Neural cell (in vitro differentiated cells): ENCODE measurements around the gene EIF3K. TPM values are rescaled to one million over a fixed set of nuclear protein-coding genes. Genes with fewer than 3 reads are reported as not detected.
A peak's percentile ranks its signal among the peaks of the same experiment; 100 is the strongest.

Experiments used
- H2AFZ ChIP-seq: fragments of 200-600, 300-800 bp; sonication (generic), shearing (Covaris generic); 2 replicates; pipeline ENCODE4 v1.6.0; 2014; ENCODE audit warnings: low read depth, mild to moderate bottlenecking, antibody characterized with exemption, low read length, moderate library complexity
- H3F3A ChIP-seq: fragments of 200-600 bp; shearing (Covaris generic); 2 replicates; pipeline ENCODE4 v1.6.1; 2016; ENCODE audit warnings: mild to moderate bottlenecking, moderate library complexity, mixed read lengths, antibody characterized with exemption, low read length; ENCODE audit not compliant: insufficient read depth, poor library complexity, severe bottlenecking
- H3K27ac ChIP-seq: fragments of 200-600, 300-800 bp; sonication (generic), shearing (Covaris generic); 2 replicates; pipeline ENCODE4 v1.5.1; 2014; ENCODE audit warnings: mild to moderate bottlenecking, low read length, moderate library complexity
- H3K27me3 ChIP-seq: fragments of 300-800, 200-600 bp; sonication (generic), shearing (Covaris generic); 2 replicates; pipeline ENCODE4 v1.6.0; 2014; ENCODE audit warnings: mild to moderate bottlenecking, low read depth, low read length, moderate library complexity; ENCODE audit not compliant: insufficient read depth
- H3K36me3 ChIP-seq: fragments of 300-800, 200-600 bp; sonication (generic), shearing (Covaris generic); 2 replicates; pipeline ENCODE4 v1.5.1; 2014; ENCODE audit warnings: mild to moderate bottlenecking, antibody characterized with exemption, low read length, moderate library complexity; ENCODE audit not compliant: insufficient read depth
- H3K4me2 ChIP-seq: fragments of 300-800, 200-600 bp; sonication (generic), shearing (Covaris generic); 2 replicates; pipeline ENCODE4 v1.6.0; 2014; ENCODE audit warnings: mild to moderate bottlenecking, low read length
- H3K4me3 ChIP-seq: fragments of 300-800, 200-600 bp; sonication (generic), shearing (Covaris generic); 2 replicates; pipeline ENCODE4 v1.5.1; 2014; ENCODE audit warnings: mild to moderate bottlenecking, low read length, moderate library complexity
- H3K79me2 ChIP-seq: fragments of 200-600 bp; shearing (Covaris generic); replicated peaks from 2 replicates; pipeline ENCODE4 v1.6.0; 2014; ENCODE audit warnings: mild to moderate bottlenecking, low read length, moderate library complexity; ENCODE audit not compliant: insufficient read depth
- H3K9ac ChIP-seq: fragments of 300-800, 200-600 bp; sonication (generic), shearing (Covaris generic); 2 replicates; pipeline ENCODE4 v1.6.1; 2016; ENCODE audit warnings: mild to moderate bottlenecking, low read length, mixed read lengths
- H3K9me2 ChIP-seq: fragments of 200-600 bp; shearing (Covaris generic); 2 replicates; pipeline ENCODE4 v1.6.1; 2016; ENCODE audit warnings: mild to moderate bottlenecking, low read length, mixed read lengths; ENCODE audit not compliant: insufficient read depth
- H3K9me3 ChIP-seq: fragments of 200-600, 300-800 bp; sonication (generic), shearing (Covaris generic); 2 replicates; pipeline ENCODE4 v1.6.1; 2016; ENCODE audit warnings: mild to moderate bottlenecking, mixed run types, low read length, moderate library complexity, mixed read lengths
- H4K20me1 ChIP-seq: fragments of 200-600 bp; shearing (Covaris generic); 2 replicates; pipeline ENCODE4 v1.6.1; 2016; ENCODE audit warnings: mild to moderate bottlenecking, mixed run types; ENCODE audit not compliant: insufficient read depth
- EP300 ChIP-seq: fragments of 450-650 bp; conservative IDR thresholded peaks from 2 replicates; pipeline ENCODE4 v1.6.1; 2014; ENCODE audit warnings: antibody characterized with exemption, mild to moderate bottlenecking, moderate library complexity; ENCODE audit not compliant: poor library complexity, severe bottlenecking
- EZH2 ChIP-seq: fragments of 200-600, 300-800 bp; shearing (Covaris generic), sonication (generic); IDR thresholded peaks from 2 replicates; pipeline ENCODE4 v1.6.1; 2014; ENCODE audit warnings: antibody characterized with exemption, low read length, borderline replicate concordance, mild to moderate bottlenecking; ENCODE audit not compliant: insufficient read depth, poor library complexity, severe bottlenecking
- MXI1 ChIP-seq: fragments of 450-650 bp; conservative IDR thresholded peaks from 2 replicates; pipeline ENCODE4 v1.6.1; 2014; ENCODE audit warnings: antibody characterized with exemption, mild to moderate bottlenecking; ENCODE audit not compliant: poor library complexity, severe bottlenecking
- POLR2AphosphoS5 ChIP-seq: IDR thresholded peaks from 2 replicates; pipeline ENCODE4 v1.6.1; 2012
- RAD21 ChIP-seq: fragments of 450-650 bp; conservative IDR thresholded peaks from 2 replicates; pipeline ENCODE4 v1.6.1; 2014; ENCODE audit warnings: antibody characterized with exemption, mild to moderate bottlenecking, moderate library complexity
- SMC3 ChIP-seq: fragments of 450-650 bp; conservative IDR thresholded peaks from 2 replicates; pipeline ENCODE4 v1.6.1; 2014; ENCODE audit warnings: antibody characterized with exemption, mild to moderate bottlenecking, moderate library complexity; ENCODE audit not compliant: poor library complexity
- TAF1 ChIP-seq: IDR thresholded peaks from 2 replicates; pipeline ENCODE4 v1.6.1; 2012; ENCODE audit warnings: low read depth
- polyA plus RNA-seq: library from polyadenylated mRNA; depleted of rRNA; stranded (reverse); fragments of >200 nt; gene quantifications from 2 replicates; pipeline ENCODE4 v1.2.3, GENCODE V29; 2014
- TF ChIP-seq, protein P1 (sequence below): IDR thresholded peaks from 2 replicates; pipeline ENCODE4 v1.6.1; 2012; ENCODE audit warnings: borderline replicate concordance
- TF ChIP-seq, protein P2 (sequence below): fragments of 450-650 bp; IDR thresholded peaks from 2 replicates; pipeline ENCODE4 v1.5.1; 2014; ENCODE audit warnings: antibody characterized with exemption, mild to moderate bottlenecking, moderate library complexity; ENCODE audit not compliant: poor library complexity, severe bottlenecking

EIF3K gene
- polyA plus RNA-seq, 1 donor from 2014 or later: 462 TPM

DNA sequence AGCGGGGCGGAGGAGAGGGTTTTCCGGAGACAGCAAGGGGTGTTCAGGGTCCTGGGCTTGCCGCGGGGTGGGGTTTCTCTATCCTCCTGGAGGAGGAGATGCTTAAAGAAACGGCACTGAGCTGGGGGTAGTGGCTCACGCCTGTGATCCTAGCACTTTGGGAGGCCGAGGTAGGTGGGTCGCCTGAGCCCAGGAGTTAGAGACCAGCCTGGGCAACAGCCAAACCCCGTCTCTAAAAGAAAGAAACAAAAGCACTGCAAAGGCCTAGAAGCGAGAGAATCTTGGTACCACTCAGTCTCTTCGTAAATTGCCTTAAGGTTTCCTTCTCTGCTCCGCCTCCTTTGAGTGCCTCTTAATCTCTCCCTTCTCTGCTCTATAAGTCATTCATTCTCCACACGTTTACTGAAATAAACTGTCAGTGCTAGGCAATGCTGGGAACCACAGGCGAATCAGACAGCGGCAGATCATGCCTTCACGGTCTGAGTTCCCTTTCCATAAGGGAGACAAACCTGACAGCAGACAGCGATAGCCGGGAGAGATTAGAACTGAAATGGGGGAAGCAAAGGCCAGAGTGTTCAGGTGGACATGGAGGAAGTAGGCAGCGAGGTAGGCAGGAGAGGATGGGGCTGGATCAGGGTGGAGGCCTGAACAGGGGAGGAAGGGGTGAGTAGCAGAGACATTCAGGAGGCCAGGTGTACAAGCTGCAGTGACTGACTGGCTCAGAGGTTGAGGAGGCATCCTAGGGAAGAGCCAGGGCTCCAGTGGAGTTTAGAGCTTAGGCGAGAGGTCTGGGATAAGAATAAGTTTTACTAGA lies 580 bp downstream of the EIF3K start:
- peak overlapping the region; percentile 97 for H3K4me2 ChIP-seq
- H3K9me2 ChIP-seq: no peaks in the 10 kb centered on the region
- H3K9ac ChIP-seq: peak overlapping the region; percentile 84
- TF ChIP-seq, protein P1, sequence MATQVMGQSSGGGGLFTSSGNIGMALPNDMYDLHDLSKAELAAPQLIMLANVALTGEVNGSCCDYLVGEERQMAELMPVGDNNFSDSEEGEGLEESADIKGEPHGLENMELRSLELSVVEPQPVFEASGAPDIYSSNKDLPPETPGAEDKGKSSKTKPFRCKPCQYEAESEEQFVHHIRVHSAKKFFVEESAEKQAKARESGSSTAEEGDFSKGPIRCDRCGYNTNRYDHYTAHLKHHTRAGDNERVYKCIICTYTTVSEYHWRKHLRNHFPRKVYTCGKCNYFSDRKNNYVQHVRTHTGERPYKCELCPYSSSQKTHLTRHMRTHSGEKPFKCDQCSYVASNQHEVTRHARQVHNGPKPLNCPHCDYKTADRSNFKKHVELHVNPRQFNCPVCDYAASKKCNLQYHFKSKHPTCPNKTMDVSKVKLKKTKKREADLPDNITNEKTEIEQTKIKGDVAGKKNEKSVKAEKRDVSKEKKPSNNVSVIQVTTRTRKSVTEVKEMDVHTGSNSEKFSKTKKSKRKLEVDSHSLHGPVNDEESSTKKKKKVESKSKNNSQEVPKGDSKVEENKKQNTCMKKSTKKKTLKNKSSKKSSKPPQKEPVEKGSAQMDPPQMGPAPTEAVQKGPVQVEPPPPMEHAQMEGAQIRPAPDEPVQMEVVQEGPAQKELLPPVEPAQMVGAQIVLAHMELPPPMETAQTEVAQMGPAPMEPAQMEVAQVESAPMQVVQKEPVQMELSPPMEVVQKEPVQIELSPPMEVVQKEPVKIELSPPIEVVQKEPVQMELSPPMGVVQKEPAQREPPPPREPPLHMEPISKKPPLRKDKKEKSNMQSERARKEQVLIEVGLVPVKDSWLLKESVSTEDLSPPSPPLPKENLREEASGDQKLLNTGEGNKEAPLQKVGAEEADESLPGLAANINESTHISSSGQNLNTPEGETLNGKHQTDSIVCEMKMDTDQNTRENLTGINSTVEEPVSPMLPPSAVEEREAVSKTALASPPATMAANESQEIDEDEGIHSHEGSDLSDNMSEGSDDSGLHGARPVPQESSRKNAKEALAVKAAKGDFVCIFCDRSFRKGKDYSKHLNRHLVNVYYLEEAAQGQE: no peak
- TF ChIP-seq EP300 (no peak), RAD21 (no peak), EZH2 (no peak), SMC3 (no peak), MXI1 (no peak), TAF1 (no peak), POLR2AphosphoS5 (no peak)
- TF ChIP-seq, protein P2, sequence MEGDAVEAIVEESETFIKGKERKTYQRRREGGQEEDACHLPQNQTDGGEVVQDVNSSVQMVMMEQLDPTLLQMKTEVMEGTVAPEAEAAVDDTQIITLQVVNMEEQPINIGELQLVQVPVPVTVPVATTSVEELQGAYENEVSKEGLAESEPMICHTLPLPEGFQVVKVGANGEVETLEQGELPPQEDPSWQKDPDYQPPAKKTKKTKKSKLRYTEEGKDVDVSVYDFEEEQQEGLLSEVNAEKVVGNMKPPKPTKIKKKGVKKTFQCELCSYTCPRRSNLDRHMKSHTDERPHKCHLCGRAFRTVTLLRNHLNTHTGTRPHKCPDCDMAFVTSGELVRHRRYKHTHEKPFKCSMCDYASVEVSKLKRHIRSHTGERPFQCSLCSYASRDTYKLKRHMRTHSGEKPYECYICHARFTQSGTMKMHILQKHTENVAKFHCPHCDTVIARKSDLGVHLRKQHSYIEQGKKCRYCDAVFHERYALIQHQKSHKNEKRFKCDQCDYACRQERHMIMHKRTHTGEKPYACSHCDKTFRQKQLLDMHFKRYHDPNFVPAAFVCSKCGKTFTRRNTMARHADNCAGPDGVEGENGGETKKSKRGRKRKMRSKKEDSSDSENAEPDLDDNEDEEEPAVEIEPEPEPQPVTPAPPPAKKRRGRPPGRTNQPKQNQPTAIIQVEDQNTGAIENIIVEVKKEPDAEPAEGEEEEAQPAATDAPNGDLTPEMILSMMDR: no peak
- no peaks in the 10 kb centered on the region for H3K27me3 ChIP-seq
- no peaks in the 10 kb centered on the region for H4K20me1 ChIP-seq
- peak overlapping the region; percentile 76 for H3K4me3 ChIP-seq
- no peaks in the 10 kb centered on the region for H3K9me3 ChIP-seq
- H3K36me3 ChIP-seq: no peaks in the 10 kb centered on the region
- peak overlapping the region; percentile 62 for H3K27ac ChIP-seq
- H2AFZ ChIP-seq: peak overlapping the region; percentile 45
- peaks cover 11% of the 10 kb centered on the region for H3K79me2 ChIP-seq
- no peaks in the 10 kb centered on the region for H3F3A ChIP-seq

DNA sequence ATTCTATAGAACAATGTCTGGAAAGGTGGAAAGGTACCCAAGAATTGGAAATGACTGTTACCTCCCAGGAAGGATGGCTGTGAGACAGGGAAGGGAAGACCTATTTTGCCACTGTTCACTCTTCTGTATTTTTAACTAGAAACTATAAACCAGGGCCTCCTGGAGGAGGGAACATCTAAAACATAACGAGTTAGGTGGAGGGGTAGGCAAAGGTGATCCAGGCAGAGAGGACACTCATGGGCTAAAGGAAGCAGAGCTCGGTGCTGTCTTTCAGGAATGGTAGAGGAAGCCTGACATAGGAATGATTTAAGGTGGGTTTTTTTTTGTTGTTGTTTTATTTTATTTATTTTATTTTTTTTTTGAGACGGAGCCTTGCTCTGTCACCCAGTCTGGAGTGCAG lies 5.8 kb downstream of the EIF3K start:
- H3K27me3 ChIP-seq: no peaks in the 10 kb centered on the region
- no peak overlapping the region for H3K9ac ChIP-seq
- no peak overlapping the region for H2AFZ ChIP-seq
- H3K4me3 ChIP-seq: no peak overlapping the region
- no peaks in the 10 kb centered on the region for H3K36me3 ChIP-seq
- H3K9me3 ChIP-seq: no peaks in the 10 kb centered on the region
- no peaks in the 10 kb centered on the region for H4K20me1 ChIP-seq
- no peak overlapping the region for H3K4me2 ChIP-seq
- no peak overlapping the region for H3K27ac ChIP-seq
- TF ChIP-seq, protein P1: no peak
- TF ChIP-seq, protein P2: no peak
- TF ChIP-seq POLR2AphosphoS5 (no peak), SMC3 (no peak)
- H3K9me2 ChIP-seq: no peaks in the 10 kb centered on the region
- H3K79me2 ChIP-seq: peaks cover 4% of the 10 kb centered on the region
- no peaks in the 10 kb centered on the region for H3F3A ChIP-seq
